Hematopoietic multipotent progenitor cell treated with erythropoietin and hydrocortisone succinate and interleukin-3 and kit ligand, for 17 days (in vitro differentiated cells): ENCODE data around the gene TSPAN7.

Experiments used
- DNase-seq: peaks from one replicate; pipeline ENCODE4 v3.0.0-alpha.2; 2015; ENCODE audit warnings: low spot score

The TSPAN7 gene

GRCh38 chrX:38561126-38561868 lies at the start of gene TSPAN7:
Gene TSPAN7, plus strand, starts transcription at chrX:38561542. Its CDS starts 5 bp downstream, at chrX:38561547.
- DNase-seq, result peak; percentile 45

GRCh38 chrX:38513112-38513742 lies 48.1 kb upstream of the TSPAN7 start:
- no peak for DNase-seq

GRCh38 chrX:38514016-38514854 lies 47.1 kb upstream of the TSPAN7 start:
- no peak for DNase-seq

- DNase-seq, result no peak
Measured at GRCh38 chrX:38515291-38515690, 46.1 kb upstream of the TSPAN7 start.

GRCh38 chrX:38516196-38516774 lies 45.1 kb upstream of the TSPAN7 start:
- DNase-seq, result no peak

GRCh38 chrX:38519651-38520050 lies 41.7 kb upstream of the TSPAN7 start:
- DNase-seq, result no peak

- DNase-seq, result no peak
Measured at GRCh38 chrX:38538134-38538533, 23.2 kb upstream of the TSPAN7 start.

GRCh38 chrX:38539748-38540147 lies 21.6 kb upstream of the TSPAN7 start:
- DNase-seq, result no peak

GRCh38 chrX:38548508-38548907 lies 12.8 kb upstream of the TSPAN7 start:
- no peak for DNase-seq

- no peak for DNase-seq
Measured at GRCh38 chrX:38552721-38553120, 8.6 kb upstream of the TSPAN7 start.

- no peak for DNase-seq
Measured at GRCh38 chrX:38558686-38559085, 2.7 kb upstream of the TSPAN7 start.

- DNase-seq, result no peak
Measured at GRCh38 chrX:38560776-38561125, 591 bp upstream of the TSPAN7 start.

GRCh38 chrX:38561951-38562719 lies 793 bp downstream of the TSPAN7 start:
- DNase-seq, result no peak

GRCh38 chrX:38563030-38563429 lies 1.7 kb downstream of the TSPAN7 start:
- DNase-seq, result no peak

- DNase-seq, result no peak
Measured at GRCh38 chrX:38570396-38570795, 9.1 kb downstream of the TSPAN7 start.

GRCh38 chrX:38571058-38571457 lies 9.7 kb downstream of the TSPAN7 start:
- DNase-seq, result no peak

GRCh38 chrX:38574858-38575257 lies 13.5 kb downstream of the TSPAN7 start:
- no peak for DNase-seq

- no peak for DNase-seq
Measured at GRCh38 chrX:38575888-38576287, 14.5 kb downstream of the TSPAN7 start.

GRCh38 chrX:38577738-38578137 lies 16.4 kb downstream of the TSPAN7 start:
- DNase-seq, result no peak

- DNase-seq, result no peak
Measured at GRCh38 chrX:38578167-38578566, 16.8 kb downstream of the TSPAN7 start.

GRCh38 chrX:38583181-38583580 lies 21.8 kb downstream of the TSPAN7 start:
- DNase-seq, result no peak

- DNase-seq, result no peak
Measured at GRCh38 chrX:38594434-38594833, 33.1 kb downstream of the TSPAN7 start.
